Colonic mucosa (tissue), 4 donors: ENCODE measurements around the gene PARP2. TPM values are rescaled to one million over a fixed set of nuclear protein-coding genes. Genes with fewer than 3 reads are reported as not detected.
"Not testable (repeated sequence)": the region's sequence is repeated elsewhere in the genome, so short reads cannot be mapped to it uniquely, and the experiment has no call there.

Experiments used
- DNase-seq: peaks from one replicate; pipeline ENCODE4 v3.0.0-alpha.2; 2020
- H3K27ac ChIP-seq: fragments of 200-600 bp; one replicate; pipeline ENCODE4 v1.8.0; 2021
- H3K27me3 ChIP-seq: fragments of 200-600 bp; one replicate; pipeline ENCODE4 v1.8.0; 2021
- H3K36me3 ChIP-seq: fragments of 200-600 bp; one replicate; pipeline ENCODE4 v1.8.0; 2021
- H3K4me1 ChIP-seq: fragments of 200-600 bp; one replicate; pipeline ENCODE4 v1.8.0; 2021; ENCODE audit warnings: mild to moderate bottlenecking
- H3K4me3 ChIP-seq: fragments of 200-600 bp; one replicate; pipeline ENCODE4 v1.8.0; 2021
- H3K9ac ChIP-seq, 2 donors: one replicate each; pipeline ENCODE4 v1.7.0; 2013; ENCODE audit warnings: control low read depth in 2 of 2, low read depth in 2 of 2, low read length in 2 of 2
- H3K9me3 ChIP-seq: fragments of 200-600 bp; one replicate; pipeline ENCODE4 v1.8.0; 2021
- intact Hi-C: fragments of 100-400 bp; cut with DNase I; formaldehyde crosslinking; loops from one replicate; pipeline ENCODE4 v1.14.1; 2022
- total RNA-seq, 2 donors: library from RNA; stranded (reverse); fragmentation: NEBNext Ultra II Directional in 1 of 2; extraction: Animal tissue kit (Norgen Biotek cat#: 25700) in 1 of 2; gene quantifications; one replicate each; pipeline ENCODE4 v1.2.1, GENCODE V29; 2021
- TF ChIP-seq, protein P1 (sequence below): fragments of 200-600 bp; IDR thresholded peaks from one replicate; pipeline ENCODE4 v1.8.0; 2022; ENCODE audit warnings: antibody characterized with exemption, mild to moderate bottlenecking
- donor health status: healthy.
- donor health status: DM: no; HTN: no; CAD: no.
- donor health status: DM: no; HTN: no; CAD: no.

The PARP2 gene
- total RNA-seq, 2 donors from 2014 or later: 12.5 to 23.7 TPM

DNA sequence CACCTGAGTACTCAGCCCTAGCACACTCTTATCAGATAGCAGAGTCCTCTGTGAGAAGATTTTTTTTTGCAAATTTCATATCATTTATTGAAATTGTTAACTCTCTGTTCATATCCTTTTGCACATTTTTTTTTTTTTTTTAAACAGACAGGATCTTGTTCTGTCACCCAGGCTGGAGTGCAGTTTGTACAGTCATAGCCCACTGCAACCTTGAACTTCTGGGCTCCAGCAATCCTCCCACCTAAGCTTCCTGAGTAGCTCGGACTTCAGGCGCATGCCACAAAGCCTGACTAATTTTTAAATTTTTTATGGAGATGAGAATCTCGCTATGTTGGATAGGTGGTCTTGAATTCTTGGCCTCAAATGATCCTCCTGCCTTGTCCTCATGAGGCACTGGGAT is 4.3 kb downstream of the PARP2 start:
- H3K4me3 ChIP-seq: no peak overlapping the region
- intact Hi-C loops: loop anchor here (10.0 kb wide), 1 partner anchor 117 kb away; the partner anchor contains the start of genes PIP4P1 and PNP
- H3K4me1 ChIP-seq: no peaks in the 10 kb centered on the region
- H3K9ac ChIP-seq: no peak overlapping the region
- no peaks in the 10 kb centered on the region for H3K9me3 ChIP-seq
- no peak overlapping the region for H3K27ac ChIP-seq
- DNase-seq: no peak
- no peaks in the 10 kb centered on the region for H3K27me3 ChIP-seq
- no peaks in the 10 kb centered on the region for H3K36me3 ChIP-seq
- TF ChIP-seq, protein P1, sequence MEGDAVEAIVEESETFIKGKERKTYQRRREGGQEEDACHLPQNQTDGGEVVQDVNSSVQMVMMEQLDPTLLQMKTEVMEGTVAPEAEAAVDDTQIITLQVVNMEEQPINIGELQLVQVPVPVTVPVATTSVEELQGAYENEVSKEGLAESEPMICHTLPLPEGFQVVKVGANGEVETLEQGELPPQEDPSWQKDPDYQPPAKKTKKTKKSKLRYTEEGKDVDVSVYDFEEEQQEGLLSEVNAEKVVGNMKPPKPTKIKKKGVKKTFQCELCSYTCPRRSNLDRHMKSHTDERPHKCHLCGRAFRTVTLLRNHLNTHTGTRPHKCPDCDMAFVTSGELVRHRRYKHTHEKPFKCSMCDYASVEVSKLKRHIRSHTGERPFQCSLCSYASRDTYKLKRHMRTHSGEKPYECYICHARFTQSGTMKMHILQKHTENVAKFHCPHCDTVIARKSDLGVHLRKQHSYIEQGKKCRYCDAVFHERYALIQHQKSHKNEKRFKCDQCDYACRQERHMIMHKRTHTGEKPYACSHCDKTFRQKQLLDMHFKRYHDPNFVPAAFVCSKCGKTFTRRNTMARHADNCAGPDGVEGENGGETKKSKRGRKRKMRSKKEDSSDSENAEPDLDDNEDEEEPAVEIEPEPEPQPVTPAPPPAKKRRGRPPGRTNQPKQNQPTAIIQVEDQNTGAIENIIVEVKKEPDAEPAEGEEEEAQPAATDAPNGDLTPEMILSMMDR: no peak

DNA sequence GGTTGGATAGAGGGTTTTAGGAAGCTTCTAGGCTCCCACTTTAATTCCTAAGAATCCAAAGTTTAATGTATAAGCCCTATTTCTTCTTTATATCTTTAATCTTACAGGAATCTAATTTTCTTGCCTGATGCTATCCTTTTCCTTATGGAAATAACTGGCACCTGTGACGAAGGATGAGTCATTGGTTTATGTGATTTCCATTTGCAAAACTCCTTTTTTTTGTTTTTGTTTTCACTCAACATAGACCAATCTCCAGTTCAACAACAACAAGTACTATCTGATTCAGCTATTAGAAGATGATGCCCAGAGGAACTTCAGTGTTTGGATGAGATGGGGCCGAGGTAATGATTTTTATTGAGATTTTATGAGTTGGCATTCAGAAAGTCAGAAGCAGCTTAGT is 6.8 kb downstream of the PARP2 start:
- TF ChIP-seq, protein P1: no peak
- Histone ChIP-seq H3K9ac (no peak overlapping the region), H3K4me1 (no peaks in the 10 kb centered on the region), H3K27ac (no peak overlapping the region), H3K36me3 (no peaks in the 10 kb centered on the region), H3K9me3 (no peaks in the 10 kb centered on the region), H3K27me3 (no peaks in the 10 kb centered on the region), H3K4me3 (no peak overlapping the region)
- intact Hi-C loops: no loop called here
- DNase-seq: no peak

DNA sequence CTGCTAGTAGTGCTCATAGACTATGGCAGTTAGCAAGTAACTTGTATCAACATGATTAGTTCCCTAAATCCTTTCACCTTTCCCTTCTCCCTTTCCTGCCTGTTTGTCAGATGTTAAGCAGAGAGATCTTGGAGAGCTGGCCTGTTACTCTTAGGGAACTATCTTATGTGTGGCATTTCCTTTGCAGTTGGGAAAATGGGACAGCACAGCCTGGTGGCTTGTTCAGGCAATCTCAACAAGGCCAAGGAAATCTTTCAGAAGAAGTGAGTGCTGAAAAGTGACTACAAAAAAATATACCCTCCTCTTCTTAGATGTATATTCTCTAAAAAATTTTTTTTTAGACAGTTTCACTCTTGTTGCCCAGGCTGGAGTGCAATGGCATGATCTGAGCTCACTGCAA is 7.4 kb downstream of the PARP2 start:
- Histone ChIP-seq H3K9me3 (no peaks in the 10 kb centered on the region), H3K27ac (no peak overlapping the region), H3K9ac (no peak overlapping the region), H3K4me3 (no peak overlapping the region), H3K36me3 (no peaks in the 10 kb centered on the region), H3K4me1 (no peaks in the 10 kb centered on the region), H3K27me3 (no peaks in the 10 kb centered on the region)
- intact Hi-C loops: no loop called here
- no peak for DNase-seq
- TF ChIP-seq, protein P1: no peak

DNA sequence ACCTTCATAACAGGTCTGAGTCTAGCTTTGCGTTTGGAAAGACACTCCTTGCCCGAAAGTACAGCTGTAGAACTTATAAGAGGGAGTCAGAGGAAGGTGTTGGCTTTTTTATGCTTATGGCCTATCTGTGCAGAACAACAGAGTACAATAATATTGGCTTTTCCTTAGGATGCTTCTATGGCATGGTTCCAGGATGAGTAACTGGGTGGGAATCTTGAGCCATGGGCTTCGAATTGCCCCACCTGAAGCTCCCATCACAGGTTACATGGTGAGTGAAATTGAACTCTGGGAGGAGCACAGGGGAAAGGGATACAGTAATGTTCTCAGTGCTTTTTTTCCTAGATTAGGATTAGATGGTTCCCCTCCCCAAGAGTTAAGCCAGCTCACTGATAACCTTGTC is 13.0 kb downstream of the PARP2 start:
- Histone ChIP-seq H3K36me3 (no peaks in the 10 kb centered on the region), H3K9ac (no peak overlapping the region)
- DNase-seq: no peak

DNA sequence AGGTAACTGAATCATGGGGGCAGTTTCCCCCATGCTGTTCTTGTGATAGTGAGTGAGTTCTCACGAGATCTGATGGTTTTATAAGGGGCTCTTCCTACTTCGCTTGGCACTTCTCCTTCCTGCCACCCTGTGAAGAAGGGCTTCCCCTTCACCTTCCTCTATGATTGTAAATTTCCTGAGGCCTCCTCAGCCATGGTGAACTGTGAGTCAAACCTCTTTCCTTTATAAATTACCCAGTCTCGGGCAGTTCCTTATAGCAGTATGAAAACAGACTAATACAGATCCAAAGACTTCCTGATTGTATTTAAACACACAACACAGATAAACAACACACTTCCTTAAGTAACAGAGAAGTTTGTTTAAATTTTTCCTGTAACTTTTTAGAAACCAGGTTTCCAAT is 15.0 kb downstream of the PARP2 start:
- intact Hi-C loops, H3K27me3 ChIP-seq, H3K9me3 ChIP-seq, DNase-seq, H3K4me1 ChIP-seq, H3K9ac ChIP-seq, H3K36me3 ChIP-seq, H3K4me3 ChIP-seq, H3K27ac ChIP-seq: not testable (repeated sequence)

More for the DNA sequence above, 13.0 kb downstream of the PARP2 start:
- TF ChIP-seq, protein P1: no peak
- intact Hi-C loops: no loop called here
- Histone ChIP-seq H3K27me3 (no peaks in the 10 kb centered on the region), H3K9me3 (no peaks in the 10 kb centered on the region), H3K4me1 (no peaks in the 10 kb centered on the region), H3K4me3 (no peak overlapping the region), H3K27ac (no peak overlapping the region)

DNA sequence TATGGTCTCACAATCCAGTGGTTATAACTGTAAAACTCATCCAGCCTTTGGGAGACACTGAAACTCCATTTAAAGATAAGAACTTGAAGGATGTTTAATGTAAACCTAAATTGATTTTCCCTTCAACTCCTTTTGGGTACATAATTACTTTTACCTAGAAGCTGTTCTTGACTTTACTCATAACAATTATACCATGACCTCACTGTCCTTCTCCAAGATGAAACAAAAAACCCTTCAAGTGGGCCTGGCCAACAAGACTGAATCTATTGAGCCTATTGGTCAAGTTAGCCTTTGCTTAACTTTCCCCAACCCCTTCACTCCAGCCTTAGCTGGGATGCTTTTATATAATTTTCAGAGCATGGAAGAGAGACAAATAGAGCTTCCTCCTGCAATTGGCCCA is 22.5 kb downstream of the PARP2 start:
- TF ChIP-seq, protein P1: no peak
- Histone ChIP-seq H3K27me3 (no peaks in the 10 kb centered on the region), H3K4me1 (no peaks in the 10 kb centered on the region), H3K27ac (no peak overlapping the region), H3K9ac (no peak overlapping the region), H3K9me3 (no peaks in the 10 kb centered on the region), H3K36me3 (peaks cover 5% of the 10 kb centered on the region), H3K4me3 (no peak overlapping the region)
- no peak for DNase-seq
- intact Hi-C loops: loop anchor here (10.0 kb wide), 1 partner anchor 89 kb away; the partner anchor contains the start of genes APEX1 and OSGEP
